Muscle of back (tissue), 11 donors: ENCODE results near the gene SV2C. TPM values are rescaled to one million over a fixed set of nuclear protein-coding genes. Genes with fewer than 3 reads are reported as not detected.

ENCODE experiments used
- DNase-seq, 3 donors: peaks; one replicate each; pipeline versions ENCODE4 v3.0.0 to v3.0.0-alpha.2; 2013
- polyA plus RNA-seq, 10 donors: library from polyadenylated mRNA; unstranded; fragments of 120-200 nt; gene quantifications; one replicate each; pipeline ENCODE4 v1.2.1, GENCODE V29; 2013; ENCODE audit not compliant: insufficient read length in 10 of 10

Gene SV2C
- polyA plus RNA-seq, 10 donors = 0.03 to 0.23 (median 0.06) TPM; not detected in 1

DNA sequence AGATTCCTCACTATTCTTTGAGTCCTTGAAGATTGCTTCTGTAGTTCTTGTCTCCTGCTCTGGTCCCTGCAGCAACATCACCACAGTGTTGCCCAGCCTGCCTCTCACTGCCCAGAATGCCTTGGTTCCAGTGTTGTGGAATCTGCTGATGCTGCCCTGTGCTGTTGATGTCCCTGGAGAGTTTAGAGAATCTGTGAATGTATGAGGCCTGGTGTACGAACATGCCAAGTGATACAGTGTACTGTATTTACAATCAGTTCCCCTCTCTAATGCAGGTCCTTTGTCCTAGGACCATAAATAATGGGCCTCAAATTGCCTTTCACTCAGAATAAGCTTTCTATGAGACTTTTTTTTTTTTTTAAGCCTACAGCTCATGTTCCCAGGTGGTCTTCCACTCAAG is 8.2 kb downstream of the SV2C start:
- no peak for DNase-seq

DNA sequence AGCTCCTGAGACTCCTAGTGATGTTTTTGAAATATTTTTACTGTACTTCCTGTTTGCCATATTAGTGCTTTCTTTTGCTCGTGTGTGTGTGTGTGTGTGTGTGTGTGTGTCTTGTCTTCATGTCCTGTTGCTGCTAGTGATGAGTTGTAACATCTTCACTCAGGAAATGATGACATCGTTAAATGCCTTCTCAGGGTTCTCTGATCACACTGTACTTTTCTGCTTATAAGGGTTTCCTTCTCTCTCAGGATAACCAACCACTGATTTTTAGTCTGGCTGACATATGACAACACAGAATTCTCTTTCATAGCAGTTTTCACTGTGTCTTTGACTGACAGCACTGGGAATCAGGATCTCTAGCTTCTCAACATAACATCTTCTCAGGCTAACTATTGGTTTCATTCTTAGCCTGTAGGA is 16.1 kb downstream of the SV2C start:
- DNase-seq = no peak

DNA sequence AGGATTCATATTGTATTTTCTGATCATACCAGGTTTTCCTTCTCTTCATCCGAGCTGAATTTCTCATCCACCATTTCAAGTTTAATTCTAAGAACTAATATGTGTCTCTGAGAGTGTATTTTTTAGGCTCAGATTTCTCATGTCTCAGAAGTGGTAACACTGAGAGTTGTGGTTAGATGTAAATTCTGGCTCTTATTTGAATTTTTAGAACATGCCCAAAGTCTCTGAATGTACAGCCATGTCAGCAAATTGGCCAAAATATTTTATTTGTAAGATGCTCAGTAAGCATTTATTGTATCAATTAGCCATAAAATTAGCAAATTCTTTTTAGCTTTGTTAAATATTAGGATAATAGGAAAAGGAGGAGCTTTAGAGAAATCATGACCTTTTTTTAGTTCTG is 16.6 kb downstream of the SV2C start:
- DNase-seq = no peak

GRCh38 chr5:76104027-76104426 is 20.8 kb downstream of the SV2C start:
- DNase-seq = peak; percentile 7 to 63 (median 51)

DNA sequence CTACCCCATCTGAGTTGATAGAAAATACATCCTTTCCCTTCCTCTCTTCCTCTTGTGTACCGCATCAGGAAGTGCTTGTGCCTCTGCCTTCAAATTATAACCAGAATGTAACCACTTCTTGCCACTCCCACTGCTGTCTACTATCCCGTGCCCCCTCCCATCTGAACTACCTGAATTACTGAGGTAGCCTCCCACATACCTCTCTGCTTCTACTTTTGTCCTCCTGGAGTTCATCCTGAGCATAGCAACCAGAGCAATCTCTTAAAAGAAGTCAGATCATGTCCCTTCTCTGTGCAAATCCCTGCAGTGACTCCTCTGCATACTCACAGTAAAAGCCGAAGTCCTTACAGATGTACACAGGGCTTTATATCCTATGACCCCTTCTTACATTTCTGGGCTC is 23.0 kb downstream of the SV2C start:
- no peak for DNase-seq

DNA sequence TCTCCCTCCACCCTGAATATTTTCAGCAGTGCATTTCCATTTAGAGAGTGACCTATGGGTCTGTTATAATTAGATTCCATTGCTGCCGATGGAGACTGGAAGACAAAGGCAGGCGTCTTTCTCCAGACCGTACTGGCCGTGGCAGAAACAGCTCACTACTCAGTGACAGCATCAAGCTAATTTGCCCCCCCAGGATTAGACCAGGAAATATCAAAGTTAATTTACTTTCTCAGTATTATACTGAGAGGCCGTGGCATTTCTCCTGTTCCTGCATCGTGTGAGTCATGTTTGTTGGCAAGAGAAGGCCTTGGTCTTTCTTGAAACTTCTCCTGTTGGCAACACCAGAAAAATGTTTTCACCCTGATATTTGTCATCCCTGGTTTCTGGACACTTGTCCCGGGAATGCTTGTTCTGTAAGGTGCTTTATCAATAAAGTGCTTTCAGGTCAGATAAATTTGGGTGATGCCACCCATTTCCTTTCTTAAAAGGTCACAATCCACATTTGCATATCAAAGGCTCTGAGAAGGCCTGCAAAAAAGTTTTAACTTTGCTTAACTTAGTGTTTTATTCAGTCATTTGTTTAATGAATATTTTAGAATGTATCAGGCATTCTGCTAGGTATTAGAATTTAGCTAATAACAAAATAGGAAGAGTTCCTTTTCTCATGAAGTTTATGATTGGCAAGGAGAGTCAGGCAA is 28.4 kb downstream of the SV2C start:
- DNase-seq = no peak

GRCh38 chr5:76113103-76113502 is 29.9 kb downstream of the SV2C start:
- no peak for DNase-seq

DNA sequence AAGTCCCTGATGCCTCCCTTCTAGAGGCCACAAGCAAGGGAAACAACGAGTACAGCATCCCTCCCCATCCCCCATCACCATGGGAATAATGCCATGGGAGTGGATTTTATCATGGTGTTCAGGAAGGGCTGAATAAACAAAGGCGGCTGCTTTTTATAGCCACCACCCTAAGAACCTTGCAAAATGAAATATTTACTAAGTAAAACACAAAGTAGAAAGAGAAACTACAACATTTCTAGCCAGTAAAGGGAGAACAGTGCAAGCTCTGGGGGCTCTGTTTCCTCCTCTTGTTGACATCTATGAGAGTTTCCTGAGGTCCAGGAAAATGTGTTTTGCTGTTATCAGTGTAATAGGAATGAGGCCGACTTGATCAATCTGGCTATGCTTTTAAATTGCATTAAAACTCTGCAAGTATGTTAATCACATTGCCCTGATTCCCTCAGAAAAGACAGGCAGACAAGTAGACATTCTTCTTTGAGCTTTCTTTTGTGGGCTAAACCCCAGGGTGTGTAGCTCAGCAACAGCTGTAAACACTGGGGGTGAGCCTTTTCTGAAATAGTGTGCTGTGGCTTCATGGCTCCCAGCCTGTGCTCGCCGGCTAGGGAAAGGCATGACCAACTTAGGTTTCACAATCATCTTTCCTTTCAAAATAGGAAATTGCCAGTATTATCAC is 31.1 kb downstream of the SV2C start:
- DNase-seq = peak in 1 of 3 donors; percentile 1

GRCh38 chr5:76125346-76125745 is 42.2 kb downstream of the SV2C start:
- no peak for DNase-seq

DNA sequence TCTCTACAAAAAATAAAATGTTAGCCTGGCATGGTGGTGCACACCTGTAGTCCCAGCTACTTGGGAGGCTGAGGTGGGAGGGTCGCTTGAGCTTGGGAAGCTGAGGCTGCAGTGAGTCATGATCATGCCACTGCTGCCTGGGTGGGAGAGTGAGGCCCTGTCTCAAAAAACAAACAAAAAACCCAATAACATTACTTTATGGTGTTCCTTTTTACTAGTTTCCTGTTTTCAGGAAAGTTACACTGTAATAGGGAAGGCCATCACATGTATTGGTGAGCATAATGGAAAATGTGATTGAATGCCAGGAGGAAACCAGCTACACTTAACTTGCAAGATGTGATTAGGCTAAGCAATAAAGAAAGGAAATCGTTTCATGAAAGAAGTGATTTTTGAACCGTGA is 42.7 kb downstream of the SV2C start:
- peak in 1 of 3 donors; percentile 4 for DNase-seq

GRCh38 chr5:76134003-76134402 is 50.8 kb downstream of the SV2C start:
- DNase-seq = no peak

DNA sequence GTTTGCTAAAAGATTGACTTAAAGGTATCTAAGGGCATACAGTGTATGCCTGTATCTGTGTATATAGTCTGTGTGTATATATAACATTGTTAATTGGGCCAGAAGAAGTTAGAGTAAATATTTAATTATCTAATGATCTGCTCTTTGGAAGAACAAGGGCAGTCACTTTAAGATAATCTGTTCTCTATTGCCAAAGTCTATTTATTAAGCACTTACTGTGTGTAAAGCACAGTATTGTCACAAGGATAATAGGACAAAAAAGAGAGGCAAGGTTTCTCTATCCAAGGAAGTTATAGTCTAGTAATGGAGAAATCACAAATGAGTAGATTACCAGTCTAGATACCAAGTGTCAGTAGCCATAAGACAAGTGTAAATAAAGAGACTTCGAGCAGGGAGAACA is 51.5 kb downstream of the SV2C start:
- no peak for DNase-seq

DNA sequence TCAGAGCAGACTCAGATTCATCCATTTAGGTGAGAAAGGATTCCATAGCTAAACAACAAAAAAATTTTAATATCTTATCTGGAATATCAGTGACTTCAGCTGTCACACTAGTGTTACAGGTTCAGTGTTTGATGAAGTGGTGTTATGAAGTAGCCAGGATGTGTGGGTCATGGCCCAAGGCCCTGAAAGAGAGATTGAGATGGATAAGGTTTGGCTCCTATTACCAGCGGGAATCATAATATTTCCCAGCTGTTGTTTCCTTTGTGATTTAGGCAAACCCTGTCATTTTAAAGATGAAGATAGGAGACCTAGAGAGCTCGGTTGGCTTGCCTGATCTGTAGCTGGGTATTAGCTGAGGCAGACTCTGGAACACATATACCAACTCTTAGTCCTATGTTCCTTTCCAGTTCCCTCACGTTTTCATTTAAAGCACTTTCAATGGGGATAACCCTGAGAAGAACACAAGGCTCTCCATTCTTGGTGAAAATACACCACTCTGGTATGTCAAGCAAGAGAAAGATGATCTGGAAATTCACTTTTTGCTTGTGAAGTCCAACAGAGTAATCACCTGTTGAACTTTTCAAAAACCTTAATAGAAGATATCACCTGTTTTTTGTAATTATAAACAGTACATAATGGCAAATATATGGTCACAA is 54.8 kb downstream of the SV2C start:
- no peak for DNase-seq

- DNase-seq = no peak
Observed at GRCh38 chr5:76143884-76144283, 60.7 kb downstream of the SV2C start.

GRCh38 chr5:76144513-76145274 is 61.5 kb downstream of the SV2C start:
- DNase-seq = no peak

- no peak for DNase-seq
Observed at GRCh38 chr5:76145945-76146344, 62.8 kb downstream of the SV2C start.

GRCh38 chr5:76149636-76150035 is 66.5 kb downstream of the SV2C start:
- DNase-seq = no peak

GRCh38 chr5:76152161-76152560 is 69.0 kb downstream of the SV2C start:
- no peak for DNase-seq

- no peak for DNase-seq
Observed at GRCh38 chr5:76152700-76153099, 69.5 kb downstream of the SV2C start.

DNA sequence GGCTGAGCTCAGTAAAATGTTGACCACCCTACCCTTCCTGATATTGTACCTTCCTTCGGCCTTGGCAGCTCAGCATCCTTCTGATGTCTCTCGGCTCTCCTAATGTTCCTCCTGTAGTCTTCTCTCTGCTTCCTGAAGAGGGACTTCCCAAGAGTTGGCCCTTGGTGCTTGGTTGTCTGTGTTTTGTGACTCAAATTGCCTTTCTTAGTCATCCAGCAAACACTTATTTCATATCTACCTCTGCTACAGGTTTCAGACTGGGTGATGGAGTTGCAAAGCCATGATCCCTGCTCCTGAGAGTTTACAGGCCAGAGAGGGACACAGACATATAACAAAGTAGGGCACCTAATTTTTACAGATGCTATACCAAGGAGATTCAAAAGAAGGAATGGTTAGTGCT is 70.1 kb downstream of the SV2C start:
- DNase-seq = no peak

DNA sequence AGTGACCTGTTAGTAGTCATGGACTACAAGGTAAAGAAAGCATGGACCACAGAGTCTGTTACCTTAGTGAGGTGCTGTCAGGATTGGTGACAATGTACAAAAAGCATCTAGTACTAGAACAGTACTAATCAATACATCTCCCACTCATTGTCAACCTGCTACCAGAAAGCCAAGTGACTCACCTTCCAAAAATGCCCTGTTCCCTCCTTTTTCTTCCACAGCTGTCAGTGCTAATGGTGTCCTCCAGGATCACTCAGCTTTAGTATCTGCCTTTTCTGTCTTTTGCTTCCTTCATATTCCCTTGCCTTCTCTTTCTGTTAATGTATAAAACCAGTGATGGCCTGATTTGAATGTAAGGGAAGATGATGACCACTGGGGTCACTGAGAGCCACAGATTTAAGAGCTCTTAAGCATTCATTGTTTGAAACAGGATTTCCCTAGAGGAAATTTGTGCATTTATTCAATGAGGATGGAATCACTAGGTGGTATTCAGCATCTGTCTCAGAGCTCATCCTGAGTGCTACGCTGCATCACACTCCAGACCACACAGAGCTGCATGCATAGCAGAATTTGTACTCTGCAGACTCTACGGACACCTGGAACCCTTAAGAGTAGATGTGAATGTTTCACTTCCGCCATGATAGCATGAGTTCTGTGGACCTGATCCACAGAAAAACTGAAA is 71.0 kb downstream of the SV2C start:
- no peak for DNase-seq

GRCh38 chr5:76155536-76155935 is 72.4 kb downstream of the SV2C start:
- no peak for DNase-seq
